Stomach smooth muscle (tissue), 2 donors: ENCODE measurements around the gene VSIG1.

Experiments used
- H3K27ac ChIP-seq: one replicate; pipeline ENCODE4 v1.7.0; 2013; ENCODE audit warnings: mild to moderate bottlenecking, low read length, inconsistent platforms
- H3K27me3 ChIP-seq, 2 donors: one replicate each; pipeline ENCODE4 v1.7.0; 2013; ENCODE audit warnings: low read length in 2 of 2; ENCODE audit not compliant: insufficient read depth in 2 of 2, control insufficient read depth in 1 of 2
- H3K36me3 ChIP-seq, 2 donors: one replicate each; pipeline ENCODE4 v1.7.0; 2013; ENCODE audit warnings: low read length in 2 of 2; ENCODE audit not compliant: control insufficient read depth in 2 of 2, insufficient read depth in 2 of 2
- H3K4me1 ChIP-seq: one replicate; pipeline ENCODE4 v1.7.0; 2013; ENCODE audit warnings: low read length; ENCODE audit not compliant: control insufficient read depth, insufficient read depth
- H3K4me3 ChIP-seq, 2 donors: one replicate each; pipeline ENCODE4 v1.7.0; 2013; ENCODE audit warnings: low read length in 2 of 2
- H3K9ac ChIP-seq, 2 donors: one replicate each; pipeline ENCODE4 v1.7.0; 2013; ENCODE audit warnings: low read length in 2 of 2, mild to moderate bottlenecking in 1 of 2
- H3K9me3 ChIP-seq, 2 donors: one replicate each; pipeline ENCODE4 v1.7.0; 2013; ENCODE audit warnings: low read length in 2 of 2; ENCODE audit not compliant: control insufficient read depth in 2 of 2
- donor health status: healthy.
- donor health status: Pancreatic carcinoma.

Gene VSIG1

GRCh38 chrX:108044554-108045256 lies at the start of gene VSIG1:
TSS of gene VSIG1 (plus strand) at chrX:108045065. CDS start at chrX:108045131, 66 bp downstream.
- H3K36me3 ChIP-seq = no peaks in the 10 kb centered on the region
- H3K4me1 ChIP-seq = no peaks in the 10 kb centered on the region
- no peak within 1 kb of the TSS for H3K9ac ChIP-seq
- no peaks in the 10 kb centered on the region for H3K9me3 ChIP-seq
- peaks cover 0 to 5% of the 10 kb centered on the region in 2 donors for H3K27me3 ChIP-seq
- H3K27ac ChIP-seq = no peak within 1 kb of the TSS
- no peak within 1 kb of the TSS for H3K4me3 ChIP-seq

- H3K27me3 ChIP-seq = peaks cover 0 to 17% of the 10 kb centered on the region in 2 donors
- H3K9me3 ChIP-seq = no peaks in the 10 kb centered on the region
- H3K4me3 ChIP-seq = no peak overlapping the region
- H3K4me1 ChIP-seq = no peaks in the 10 kb centered on the region
- H3K9ac ChIP-seq = no peak overlapping the region
- H3K36me3 ChIP-seq = no peaks in the 10 kb centered on the region
- H3K27ac ChIP-seq = no peak overlapping the region
These were observed 48.7 kb upstream of the VSIG1 start for GRCh38 chrX:107996124-107996523.

DNA sequence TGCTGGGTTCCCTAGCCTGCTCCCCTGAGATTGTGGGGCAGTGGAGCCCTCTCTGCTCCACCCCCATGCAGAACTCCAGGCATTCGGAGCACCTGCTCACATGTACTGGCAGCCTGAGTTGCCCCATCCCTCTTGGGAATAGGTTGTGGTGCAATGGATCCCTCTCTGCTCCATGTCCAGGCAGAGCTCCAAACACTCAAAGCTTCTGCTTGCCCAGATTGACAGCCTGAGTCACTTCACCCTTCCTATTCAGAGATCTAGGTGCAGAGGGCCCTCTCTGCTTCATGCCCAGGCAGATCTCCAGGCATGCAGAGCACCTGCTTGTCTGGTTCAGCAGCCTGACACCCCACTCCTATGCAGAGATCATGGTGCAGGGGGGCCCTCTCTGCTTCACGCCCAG lies 44.1 kb upstream of the VSIG1 start:
- H3K27me3 ChIP-seq = peaks cover 0 to 11% of the 10 kb centered on the region in 2 donors
- no peak overlapping the region for H3K27ac ChIP-seq
- H3K9me3 ChIP-seq = no peaks in the 10 kb centered on the region
- no peak overlapping the region for H3K9ac ChIP-seq
- H3K36me3 ChIP-seq = no peaks in the 10 kb centered on the region
- no peaks in the 10 kb centered on the region for H3K4me1 ChIP-seq
- H3K4me3 ChIP-seq = no peak overlapping the region

DNA sequence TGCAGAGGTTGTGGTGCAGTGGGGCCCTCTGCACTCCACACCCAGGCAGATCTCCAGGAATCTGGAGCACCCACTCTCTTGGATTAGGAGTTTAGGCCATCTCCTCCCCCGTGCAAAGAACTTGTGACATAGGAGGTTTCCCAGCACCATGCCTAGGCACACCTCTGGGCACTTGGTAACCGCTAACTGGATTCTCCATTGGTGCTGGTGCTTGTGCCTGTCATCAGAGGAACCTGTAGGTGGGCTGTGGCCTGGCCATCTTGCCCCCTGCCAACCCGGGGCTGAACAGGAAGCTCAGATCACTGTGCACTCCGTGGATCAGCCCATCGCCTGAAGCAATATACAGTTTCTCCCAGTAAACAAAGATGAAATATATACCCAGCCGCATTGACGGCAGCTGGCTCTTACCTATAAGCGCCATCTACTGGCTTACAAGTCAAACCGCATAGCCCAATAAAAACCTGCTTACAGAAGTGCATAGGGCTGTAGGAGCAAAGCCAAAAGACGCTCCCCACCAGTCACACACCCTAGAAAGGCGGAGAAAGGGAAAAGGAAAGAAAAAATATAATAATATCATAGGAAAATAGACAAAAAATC lies 43.5 kb upstream of the VSIG1 start:
- Histone ChIP-seq H3K4me3 (no peak overlapping the region), H3K27me3 (peaks cover 0 to 9% of the 10 kb centered on the region in 2 donors), H3K9ac (no peak overlapping the region), H3K9me3 (no peaks in the 10 kb centered on the region), H3K4me1 (no peaks in the 10 kb centered on the region), H3K27ac (no peak overlapping the region), H3K36me3 (no peaks in the 10 kb centered on the region)

- Histone ChIP-seq H3K4me1 (no peaks in the 10 kb centered on the region), H3K9me3 (no peaks in the 10 kb centered on the region), H3K27ac (no peak overlapping the region), H3K36me3 (no peaks in the 10 kb centered on the region), H3K27me3 (peaks cover 0 to 9% of the 10 kb centered on the region in 2 donors), H3K4me3 (no peak overlapping the region), H3K9ac (no peak overlapping the region)
These were observed 26.0 kb upstream of the VSIG1 start for GRCh38 chrX:108018656-108019381.

DNA sequence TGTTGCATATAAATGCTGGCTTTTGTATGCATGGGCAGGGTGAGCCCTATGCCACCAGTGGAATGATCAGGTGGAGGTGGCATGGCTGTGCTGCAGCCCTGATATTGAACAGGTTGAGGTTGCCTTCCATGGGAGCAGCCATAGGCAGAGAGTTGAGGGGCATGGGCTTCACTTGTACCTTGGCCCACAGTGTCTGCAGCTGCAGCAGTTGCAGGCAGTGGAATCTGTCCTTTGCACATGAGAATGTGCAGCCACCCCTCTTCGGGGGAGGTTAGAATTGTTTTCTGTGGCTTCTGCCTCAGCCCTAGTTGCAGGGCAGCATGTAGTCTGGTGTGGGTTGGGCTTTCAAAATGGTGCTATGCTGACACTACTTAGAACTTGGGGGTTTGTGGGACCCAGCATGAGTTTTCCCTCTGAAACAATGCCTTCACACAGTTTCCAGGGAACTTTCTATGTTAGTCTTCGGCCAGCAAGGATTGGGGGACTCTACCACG lies 25.4 kb upstream of the VSIG1 start:
- H3K27ac ChIP-seq = no peak overlapping the region
- H3K4me3 ChIP-seq = no peak overlapping the region
- H3K9me3 ChIP-seq = no peaks in the 10 kb centered on the region

GRCh38 chrX:108020631-108021030 lies 24.2 kb upstream of the VSIG1 start:
- no peak overlapping the region for H3K9ac ChIP-seq
- peaks cover 0 to 9% of the 10 kb centered on the region in 2 donors for H3K27me3 ChIP-seq
- no peaks in the 10 kb centered on the region for H3K9me3 ChIP-seq
- H3K4me1 ChIP-seq = no peaks in the 10 kb centered on the region
- H3K4me3 ChIP-seq = no peak overlapping the region
- no peaks in the 10 kb centered on the region for H3K36me3 ChIP-seq
- no peak overlapping the region for H3K27ac ChIP-seq

More for the DNA sequence above, 25.4 kb upstream of the VSIG1 start:
- Histone ChIP-seq H3K36me3 (no peaks in the 10 kb centered on the region), H3K4me1 (no peaks in the 10 kb centered on the region), H3K27me3 (peaks cover 0 to 9% of the 10 kb centered on the region in 2 donors), H3K9ac (no peak overlapping the region)

DNA sequence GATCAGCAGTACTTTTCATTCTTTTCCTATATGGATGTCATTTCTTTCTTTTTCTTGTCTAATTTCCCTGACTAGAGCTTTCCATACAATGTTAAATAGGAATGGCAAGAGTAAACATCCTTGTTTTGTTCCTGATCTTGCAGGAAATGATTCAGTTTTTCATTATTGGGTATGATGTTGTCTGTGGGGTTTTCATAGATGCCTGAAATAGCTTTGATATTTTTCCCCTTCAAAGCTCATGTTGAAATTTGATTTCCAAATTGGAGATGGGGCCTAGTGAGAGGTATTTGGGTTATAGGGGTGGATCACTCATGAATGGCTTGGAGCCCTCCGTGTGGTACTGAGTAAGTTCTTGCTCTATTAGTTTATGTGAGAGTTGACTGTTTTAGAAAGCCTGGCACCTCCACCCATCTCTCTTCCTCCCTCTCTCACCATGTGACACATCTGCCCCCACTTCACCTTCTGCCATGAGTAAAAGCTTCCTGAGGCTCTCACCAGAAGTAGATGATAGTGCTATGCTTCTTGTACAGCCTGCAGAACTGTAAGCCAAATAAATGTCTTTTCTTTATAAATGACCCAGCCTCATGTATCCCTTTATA lies 22.3 kb upstream of the VSIG1 start:
- Histone ChIP-seq H3K9me3 (no peaks in the 10 kb centered on the region), H3K36me3 (no peaks in the 10 kb centered on the region), H3K4me3 (no peak overlapping the region), H3K27ac (no peak overlapping the region), H3K27me3 (peaks cover 0 to 9% of the 10 kb centered on the region in 2 donors), H3K9ac (no peak overlapping the region), H3K4me1 (no peaks in the 10 kb centered on the region)

DNA sequence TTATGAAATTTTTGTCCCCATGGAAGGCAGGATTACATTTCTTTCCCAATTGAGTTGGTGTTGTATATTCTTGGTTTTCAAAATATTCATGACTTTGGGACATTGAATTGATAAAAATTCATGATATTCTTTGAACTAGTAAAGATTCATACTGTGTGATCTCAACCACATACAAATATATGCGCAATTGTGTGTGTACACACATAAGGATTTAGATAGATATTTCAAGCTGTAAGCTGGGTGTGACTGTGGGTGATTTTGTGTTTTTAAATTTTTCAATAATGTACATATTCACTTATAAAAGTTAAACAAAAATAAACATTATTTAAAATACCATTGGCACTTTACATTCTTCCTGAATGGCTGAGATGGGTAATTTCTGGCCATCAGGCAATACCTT lies 19.5 kb upstream of the VSIG1 start:
- Histone ChIP-seq H3K27me3 (no peaks in the 10 kb centered on the region), H3K9ac (no peak overlapping the region), H3K4me1 (no peaks in the 10 kb centered on the region), H3K36me3 (no peaks in the 10 kb centered on the region), H3K9me3 (no peaks in the 10 kb centered on the region), H3K27ac (no peak overlapping the region), H3K4me3 (no peak overlapping the region)

GRCh38 chrX:108025954-108026600 lies 18.8 kb upstream of the VSIG1 start:
- Histone ChIP-seq H3K9ac (no peak overlapping the region), H3K36me3 (no peaks in the 10 kb centered on the region), H3K9me3 (no peaks in the 10 kb centered on the region), H3K27ac (no peak overlapping the region), H3K4me3 (no peak overlapping the region), H3K27me3 (no peaks in the 10 kb centered on the region), H3K4me1 (no peaks in the 10 kb centered on the region)
